ENCODE data around the gene INSR. TPM values are rescaled to one million over a fixed set of nuclear protein-coding genes. Genes with fewer than 3 reads are reported as not detected.
"Not testable (repeated sequence)": the region's sequence is repeated elsewhere in the genome, so short reads cannot be mapped to it uniquely, and the experiment has no call there.

Gene INSR
- total RNA-seq, 4 donors from 2014 or later: 70.7 to 165 (median 89.2) TPM

- no peak overlapping the region for H3K4me3 ChIP-seq (ENCODE audit: low read depth, poor library complexity, severe bottlenecking)
- no peak for TF ChIP-seq POLR2A (IDR thresholded peaks at IDR 0.05)
- no peak for TF ChIP-seq CTCF (IDR thresholded peaks at IDR 0.05)
- no peak for DNase-seq (ENCODE audit: low spot score in 2 of 2)
- intact Hi-C loops (cut with DNase I; ENCODE audit: low total_unique reads): no loop called here
- WGBS, 2 donors: 76 to 84% methylated on average over 5 of the region's 5 CpGs
These were observed 141.2 kb downstream of the INSR start for GRCh38 chr19:7153022-7153421.

- intact Hi-C loops (cut with DNase I; ENCODE audit: low total_unique reads): no loop called here
- H3K4me3 ChIP-seq (ENCODE audit: low read depth, poor library complexity, severe bottlenecking): no peak overlapping the region
- no peak for DNase-seq (ENCODE audit: low spot score in 2 of 2)
- WGBS, 2 donors: 57 to 83% methylated on average over 13 of the region's 13 CpGs
- TF ChIP-seq POLR2A (IDR thresholded peaks at IDR 0.05) (no peak), CTCF (IDR thresholded peaks at IDR 0.05) (no peak)
These were observed 141.6 kb downstream of the INSR start for GRCh38 chr19:7152568-7152967.

GRCh38 chr19:7149956-7150705 is 144.1 kb downstream of the INSR start:
- 83 to 84% methylated on average over 19 to 22 of the region's 24 CpGs for WGBS, 2 donors
- no peak for DNase-seq (ENCODE audit: low spot score in 2 of 2)
- TF ChIP-seq CTCF (IDR thresholded peaks at IDR 0.05) (no peak), POLR2A (IDR thresholded peaks at IDR 0.05) (no peak)
- no peak overlapping the region for H3K4me3 ChIP-seq (ENCODE audit: low read depth, poor library complexity, severe bottlenecking)
- intact Hi-C loops (cut with DNase I; ENCODE audit: low total_unique reads): no loop called here

- DNase-seq (ENCODE audit: low spot score in 2 of 2); H3K4me3 ChIP-seq (ENCODE audit: low read depth, poor library complexity, severe bottlenecking); intact Hi-C loops (cut with DNase I; ENCODE audit: low total_unique reads): not testable (repeated sequence)
- WGBS, 2 donors: 95 to 97% methylated on average over 10 of the region's 10 CpGs
These were observed 147.0 kb downstream of the INSR start for GRCh38 chr19:7147119-7147675.

GRCh38 chr19:7146086-7146485 is 148.1 kb downstream of the INSR start:
- intact Hi-C loops (cut with DNase I; ENCODE audit: low total_unique reads): not testable (repeated sequence)

GRCh38 chr19:7145494-7145893 is 148.7 kb downstream of the INSR start:
- TF ChIP-seq CTCF (IDR thresholded peaks at IDR 0.05): no peak
- TF ChIP-seq POLR2A (IDR thresholded peaks at IDR 0.05): no peak
- no peak overlapping the region for H3K4me3 ChIP-seq (ENCODE audit: low read depth, poor library complexity, severe bottlenecking)
- intact Hi-C loops (cut with DNase I; ENCODE audit: low total_unique reads): no loop called here
- DNase-seq (ENCODE audit: low spot score in 2 of 2): no peak
- WGBS, 2 donors: 57% methylated on average over 2 of the region's 2 CpGs

More at GRCh38 chr19:7146086-7146485, 148.1 kb downstream of the INSR start:
- not testable (repeated sequence) for H3K4me3 ChIP-seq (ENCODE audit: low read depth, poor library complexity, severe bottlenecking); DNase-seq (ENCODE audit: low spot score in 2 of 2)
- whole genome bisulfite sequencing, 2 donors: 96 to 100% methylated on average over 5 of the region's 5 CpGs

GRCh38 chr19:7142771-7143170 is 151.4 kb downstream of the INSR start:
- no peak for TF ChIP-seq CTCF (IDR thresholded peaks at IDR 0.05)
- TF ChIP-seq POLR2A (IDR thresholded peaks at IDR 0.05): no peak
- no peak overlapping the region for H3K4me3 ChIP-seq (ENCODE audit: low read depth, poor library complexity, severe bottlenecking)
- intact Hi-C loops (cut with DNase I; ENCODE audit: low total_unique reads): no loop called here
- 93 to 97% methylated on average over 22 of the region's 22 CpGs for WGBS, 2 donors
- DNase-seq (ENCODE audit: low spot score in 2 of 2): no peak
